K562 (cell line): ENCODE results near the gene CDC25B. TPM values are rescaled to one million over a fixed set of nuclear protein-coding genes. Genes with fewer than 3 reads are reported as not detected.

ENCODE experiments used
- ARNT ChIP-seq, 2 experiments: fragments of 450-650 bp; IDR thresholded peaks; 2 replicates each; pipeline ENCODE4 v1.6.1; 2016; ENCODE audit warnings: mild to moderate bottlenecking in 1 of 2
- BACH1 ChIP-seq: fragments of 200-800 bp; sonication (Bioruptor generic); IDR thresholded peaks from 2 replicates; pipeline ENCODE4 v1.6.1; 2016; ENCODE audit warnings: missing genetic modification characterization, missing compliant biosample characterization
- CLOCK ChIP-seq: fragments of 250-450 bp; sonication (Bioruptor Pico); IDR thresholded peaks from 2 replicates; pipeline ENCODE4 v1.4.0; 2020; ENCODE audit warnings: mild to moderate bottlenecking, moderate library complexity, borderline replicate concordance
- DIDO1 ChIP-seq: fragments of 450-650 bp; IDR thresholded peaks from 2 replicates; pipeline ENCODE4 v1.6.1; 2016; ENCODE audit warnings: low read depth, missing biosample characterization, missing genetic modification characterization
- E2F8 ChIP-seq: fragments of 450-650 bp; IDR thresholded peaks from 2 replicates; pipeline ENCODE4 v1.7.1; 2018; ENCODE audit warnings: mild to moderate bottlenecking, low read depth; ENCODE audit not compliant: partially characterized antibody
- ELF1 ChIP-seq: fragments of 200-800 bp; sonication (Bioruptor generic); IDR thresholded peaks from 2 replicates; pipeline ENCODE4 v1.6.1; 2016; ENCODE audit warnings: missing genetic modification characterization, missing compliant biosample characterization
- FOS ChIP-seq: IDR thresholded peaks from 3 replicates; pipeline ENCODE4 v1.6.1; 2011; ENCODE audit not compliant: insufficient read length; ENCODE audit errors: extremely low read depth
- FOXJ3 ChIP-seq: sonication (generic); formaldehyde crosslinking; IDR thresholded peaks from 2 replicates; pipeline ENCODE4 v1.4.0; 2020; ENCODE audit warnings: mild to moderate bottlenecking, missing genetic modification reagents
- MBD1 ChIP-seq: fragments of 250-450 bp; sonication (Bioruptor Pico); IDR thresholded peaks from 2 replicates; pipeline ENCODE4 v1.8.0; 2022; ENCODE audit warnings: inconsistent platforms
- PHF8 ChIP-seq: fragments of 200-600 bp; sonication (generic); IDR thresholded peaks from 2 replicates; pipeline ENCODE4 v1.6.1; 2012; ENCODE audit warnings: mixed run types, mild to moderate bottlenecking, inconsistent platforms, low read length, moderate library complexity, borderline replicate concordance
- TFAP4 ChIP-seq: sonication (generic); formaldehyde crosslinking; IDR thresholded peaks from 2 replicates; pipeline ENCODE4 v1.8.0; 2022; ENCODE audit warnings: missing genetic modification reagents, mild to moderate bottlenecking, moderate library complexity, borderline replicate concordance
- USF2 ChIP-seq: sonication (generic); formaldehyde crosslinking; IDR thresholded peaks from 2 replicates; pipeline ENCODE4 v1.5.0; 2020; ENCODE audit warnings: missing genetic modification reagents
- ZNF431 ChIP-seq: sonication (generic); formaldehyde crosslinking; IDR thresholded peaks from 2 replicates; pipeline ENCODE4 v1.8.0; 2022; ENCODE audit warnings: mild to moderate bottlenecking, missing genetic modification reagents
- ZNF583 ChIP-seq: fragments of 250-450 bp; sonication (Bioruptor Pico); IDR thresholded peaks from 2 replicates; pipeline ENCODE4 v1.4.0; 2020
- ZNF707 ChIP-seq: fragments of 250-450 bp; sonication (Bioruptor Pico); conservative IDR thresholded peaks from 2 replicates; pipeline ENCODE4 v1.8.0; 2022; ENCODE audit warnings: inconsistent platforms, mild to moderate bottlenecking, moderate library complexity
- ZNF76 ChIP-seq: fragments of 250-450 bp; sonication (Bioruptor Pico); IDR thresholded peaks from 2 replicates; pipeline ENCODE4 v1.4.0; 2020; ENCODE audit warnings: mild to moderate bottlenecking, moderate library complexity, borderline replicate concordance
- polyA plus RNA-seq, 8 experiments: library from polyadenylated mRNA; depleted of rRNA in 4 of 8; stranded (reverse) in 5 of 8; unstranded in 3 of 8; fragments of >200 nt; fragmentation: Nextera tagmentation in 2 of 8; fragmentation: Illumina TruSeq in 1 of 8; extraction: Ambion mirVana in 2 of 8; extraction: Trizol in 1 of 8; gene quantifications; 2 replicates each; pipeline versions ENCODE4 v1.2.1 to v1.2.3, GENCODE V29; 2011 to 2014; ENCODE audit warnings: inconsistent platforms in 1 of 8, missing spikeins in 1 of 8
- total RNA-seq, 7 experiments: library from RNA; depleted of rRNA in 6 of 7; stranded (reverse); fragments of >200 nt in 6 of 7; fragmentation: Illumina TruSeq in 2 of 7; extraction: Trizol in 2 of 7; gene quantifications; 2 replicates each; pipeline versions ENCODE4 v1.2.1 to v1.2.3, GENCODE V29; 2011 to 2021; ENCODE audit warnings: low replicate concordance in 1 of 7

CDC25B gene
- total and polyA plus RNA-seq, 9 of the 15 experiments (the other 6 are each of a cell fraction or from before 2014, with no cell fraction given): 2.3 to 35.7 (median 9.5) TPM

- TF ChIP-seq CLOCK (no peak), ZNF583 (CRISPR knock-in tag) (no peak), DIDO1 (tag) (no peak), FOS (no peak), USF2 (CRISPR knock-in tag) (no peak), ZNF431 (CRISPR knock-in tag) (no peak), E2F8 (no peak), ZNF707 (CRISPR knock-in tag) (no peak), ZNF76 (CRISPR knock-in tag) (no peak), FOXJ3 (CRISPR knock-in tag) (no peak), BACH1 (tag) (no peak), TFAP4 (no peak; the same call in 1 of the 2 replicates), ELF1 (tag) (peak; percentile 48; the same call in 1 of the 2 replicates), ARNT (IDR thresholded peaks at IDR 0.05) (no peak), PHF8 (peak; percentile 64; the same call in 1 of the 2 replicates), MBD1 (CRISPR knock-in tag) (no peak)
Observed at GRCh38 chr20:3846378-3846739, 50.2 kb downstream of the CDC25B start (continued).
